ENCODE measurements around the gene OPA1. TPM values are rescaled to one million over a fixed set of nuclear protein-coding genes. Genes with fewer than 3 reads are reported as not detected.

The OPA1 gene
- total RNA-seq, 1 donor from 2014 or later, result 19.5 TPM

- Histone ChIP-seq H3K27ac (no peak overlapping the region), H3K36me3 (no peaks in the 10 kb centered on the region), H3K4me3 (no peak overlapping the region), H3K4me1 (peaks cover 4 to 6% of the 10 kb centered on the region in 2 donors), H3K27me3 (no peaks in the 10 kb centered on the region), H3K9me3 (no peaks in the 10 kb centered on the region)
- no peak for DNase-seq (ENCODE audit: low spot score in 2 of 2)
- TF ChIP-seq, protein P1, sequence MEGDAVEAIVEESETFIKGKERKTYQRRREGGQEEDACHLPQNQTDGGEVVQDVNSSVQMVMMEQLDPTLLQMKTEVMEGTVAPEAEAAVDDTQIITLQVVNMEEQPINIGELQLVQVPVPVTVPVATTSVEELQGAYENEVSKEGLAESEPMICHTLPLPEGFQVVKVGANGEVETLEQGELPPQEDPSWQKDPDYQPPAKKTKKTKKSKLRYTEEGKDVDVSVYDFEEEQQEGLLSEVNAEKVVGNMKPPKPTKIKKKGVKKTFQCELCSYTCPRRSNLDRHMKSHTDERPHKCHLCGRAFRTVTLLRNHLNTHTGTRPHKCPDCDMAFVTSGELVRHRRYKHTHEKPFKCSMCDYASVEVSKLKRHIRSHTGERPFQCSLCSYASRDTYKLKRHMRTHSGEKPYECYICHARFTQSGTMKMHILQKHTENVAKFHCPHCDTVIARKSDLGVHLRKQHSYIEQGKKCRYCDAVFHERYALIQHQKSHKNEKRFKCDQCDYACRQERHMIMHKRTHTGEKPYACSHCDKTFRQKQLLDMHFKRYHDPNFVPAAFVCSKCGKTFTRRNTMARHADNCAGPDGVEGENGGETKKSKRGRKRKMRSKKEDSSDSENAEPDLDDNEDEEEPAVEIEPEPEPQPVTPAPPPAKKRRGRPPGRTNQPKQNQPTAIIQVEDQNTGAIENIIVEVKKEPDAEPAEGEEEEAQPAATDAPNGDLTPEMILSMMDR (IDR thresholded peaks at IDR 0.05), result no peak
- intact Hi-C loops (cut with DNase I), result loop anchor here (5.0 to 10.0 kb wide), 4 partner anchors 553 to 993 kb away; partner anchors contain the start of gene MB21D2
These were observed 3.4 kb upstream of the OPA1 start for GRCh38 chr3:193589616-193590015.

GRCh38 chr3:193590088-193590856 is 2.7 kb upstream of the OPA1 start:
- H3K36me3 ChIP-seq, result no peaks in the 10 kb centered on the region
- no peaks in the 10 kb centered on the region for H3K27me3 ChIP-seq
- intact Hi-C loops (cut with DNase I), result loop anchor here (5.0 to 10.0 kb wide), 4 partner anchors 552 to 992 kb away; partner anchors contain the start of gene MB21D2
- H3K4me3 ChIP-seq, result no peak overlapping the region
- H3K27ac ChIP-seq, result no peak overlapping the region
- H3K9me3 ChIP-seq, result no peaks in the 10 kb centered on the region
- DNase-seq (ENCODE audit: low spot score in 2 of 2), result no peak
- peaks cover 4 to 10% of the 10 kb centered on the region in 2 donors for H3K4me1 ChIP-seq
- TF ChIP-seq, protein P1 (IDR thresholded peaks at IDR 0.05), result no peak

DNA sequence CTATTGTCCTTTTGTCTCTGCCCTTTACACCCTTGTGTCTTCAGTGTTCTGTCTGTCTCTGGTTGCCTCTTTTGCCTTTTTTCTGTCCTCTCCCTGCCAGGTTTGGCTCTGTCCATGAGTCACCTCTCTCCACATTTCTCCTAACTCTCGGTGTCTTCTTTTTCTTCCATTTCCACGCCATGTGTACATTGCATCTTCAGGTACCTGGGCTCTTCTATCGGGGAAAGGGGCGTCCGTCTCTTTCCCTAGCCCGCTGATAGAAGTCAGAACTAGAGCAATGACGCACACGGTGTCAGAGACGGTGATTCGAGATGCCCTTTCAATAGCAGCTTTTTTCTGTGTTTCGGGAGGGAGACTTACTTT is 641 bp downstream of the OPA1 start:
- no peak for DNase-seq (ENCODE audit: low spot score in 2 of 2)
- peak overlapping the region; percentile 77 to 88 for H3K27ac ChIP-seq
- TF ChIP-seq, protein P1 (IDR thresholded peaks at IDR 0.05), result no peak
- intact Hi-C loops (cut with DNase I), result loop anchor here (5.0 to 10.0 kb wide), 4 partner anchors 549 to 989 kb away; partner anchors contain the start of gene MB21D2
- no peaks in the 10 kb centered on the region for H3K9me3 ChIP-seq
- H3K36me3 ChIP-seq, result peaks cover 0 to 3% of the 10 kb centered on the region in 2 donors
- H3K27me3 ChIP-seq, result no peaks in the 10 kb centered on the region
- H3K4me1 ChIP-seq, result peaks cover 4 to 10% of the 10 kb centered on the region in 2 donors
- H3K4me3 ChIP-seq, result peak overlapping the region; percentile 82 to 84

DNA sequence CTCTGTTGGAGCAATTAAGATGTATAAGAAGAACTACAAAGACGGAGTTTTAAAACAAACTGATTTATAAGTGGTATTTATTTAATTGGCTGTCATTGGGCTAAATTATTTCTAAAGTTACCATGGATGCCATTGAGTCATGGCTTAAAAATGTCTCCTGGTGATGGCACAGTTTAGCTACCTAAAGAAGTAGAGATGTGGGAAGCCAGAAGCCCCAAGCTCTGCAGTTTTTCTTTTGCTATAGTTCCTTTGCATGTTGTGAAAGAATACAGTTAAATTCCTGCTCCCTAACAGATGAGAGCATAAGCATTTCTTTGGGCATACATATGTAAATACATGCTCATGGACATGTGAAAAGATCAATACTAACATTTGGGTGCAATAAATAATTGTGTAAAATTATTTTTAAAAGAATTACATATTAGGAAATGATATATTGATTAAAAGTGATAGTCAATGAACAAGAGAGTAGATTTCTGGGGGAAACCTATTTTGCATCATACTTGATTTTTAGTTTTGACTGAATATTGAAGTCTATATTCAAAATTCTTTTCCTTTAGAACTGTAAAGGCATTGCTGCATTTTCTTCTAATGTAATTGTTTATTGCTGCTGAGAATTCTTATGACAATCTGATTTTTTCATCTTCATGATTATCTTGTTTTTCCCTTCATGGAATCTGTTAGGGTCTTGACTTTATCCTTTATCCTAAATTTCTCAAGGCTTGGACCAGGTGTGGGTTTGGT is 2.1 kb downstream of the OPA1 start:
- Histone ChIP-seq H3K27ac (no peak overlapping the region), H3K27me3 (no peaks in the 10 kb centered on the region), H3K4me3 (no peak overlapping the region), H3K36me3 (peaks cover 0 to 3% of the 10 kb centered on the region in 2 donors), H3K9me3 (no peaks in the 10 kb centered on the region), H3K4me1 (peaks cover 4 to 10% of the 10 kb centered on the region in 2 donors)
- intact Hi-C loops (cut with DNase I), result loop anchor here (5.0 to 10.0 kb wide), 4 partner anchors 547 to 987 kb away; partner anchors contain the start of gene MB21D2
- TF ChIP-seq, protein P1 (IDR thresholded peaks at IDR 0.05), result no peak
- no peak for DNase-seq (ENCODE audit: low spot score in 2 of 2)

GRCh38 chr3:193595939-193596487 is 3.0 kb downstream of the OPA1 start:
- H3K27ac ChIP-seq, result no peak overlapping the region
- TF ChIP-seq, protein P1 (IDR thresholded peaks at IDR 0.05), result no peak
- H3K4me1 ChIP-seq, result peaks cover 4 to 10% of the 10 kb centered on the region in 2 donors
- no peaks in the 10 kb centered on the region for H3K9me3 ChIP-seq
- peaks cover 0 to 3% of the 10 kb centered on the region in 2 donors for H3K36me3 ChIP-seq
- intact Hi-C loops (cut with DNase I), result loop anchor here (10.0 kb wide), 2 partner anchors 679 to 681 kb away; partner anchors contain the start of gene MB21D2
- no peak for DNase-seq (ENCODE audit: low spot score in 2 of 2)
- H3K4me3 ChIP-seq, result no peak overlapping the region
- no peaks in the 10 kb centered on the region for H3K27me3 ChIP-seq

Measured in ascending aorta (tissue), 2 donors.